Astrocyte of the spinal cord (primary cell): ENCODE data around the gene CFAP90.

Source experiments
- DNase-seq: peaks from one replicate; pipeline ENCODE4 v3.0.0; 2011; ENCODE audit warnings: low read depth, low spot score
- H3K4me3 ChIP-seq: 2 replicates; pipeline ENCODE4 v1.5.1; 2011; ENCODE audit warnings: low read depth, mild to moderate bottlenecking, low read length, moderate library complexity
- CTCF ChIP-seq: IDR thresholded peaks from 2 replicates; pipeline ENCODE4 v1.5.1; 2012; ENCODE audit warnings: low read depth, mild to moderate bottlenecking, low read length, inconsistent platforms
- in situ Hi-C: cut with HindIII; loops from 2 replicates; pipeline ENCODE4 v1.10.0; 2017; ENCODE audit warnings: low sequenced_read_pairs

Gene CFAP90

GRCh38 chr5:7781899-7782298, 69.0 kb downstream of the CFAP90 start:
- in situ Hi-C loops, result no loop called here
- no peak for DNase-seq
- H3K4me3 ChIP-seq, result no peak overlapping the region
- TF ChIP-seq CTCF, result no peak
